GM18508 (cell line): ENCODE data around the gene ZBTB45.

Experiments used
- ATAC-seq: cut with Tn5 transposase; IDR thresholded peaks from one replicate; pipeline ENCODE4 v1.9.1; 2021; ENCODE audit warnings: moderate number of reproducible peaks; ENCODE audit not compliant: insufficient read depth, unreplicated experiment

ZBTB45 gene

DNA sequence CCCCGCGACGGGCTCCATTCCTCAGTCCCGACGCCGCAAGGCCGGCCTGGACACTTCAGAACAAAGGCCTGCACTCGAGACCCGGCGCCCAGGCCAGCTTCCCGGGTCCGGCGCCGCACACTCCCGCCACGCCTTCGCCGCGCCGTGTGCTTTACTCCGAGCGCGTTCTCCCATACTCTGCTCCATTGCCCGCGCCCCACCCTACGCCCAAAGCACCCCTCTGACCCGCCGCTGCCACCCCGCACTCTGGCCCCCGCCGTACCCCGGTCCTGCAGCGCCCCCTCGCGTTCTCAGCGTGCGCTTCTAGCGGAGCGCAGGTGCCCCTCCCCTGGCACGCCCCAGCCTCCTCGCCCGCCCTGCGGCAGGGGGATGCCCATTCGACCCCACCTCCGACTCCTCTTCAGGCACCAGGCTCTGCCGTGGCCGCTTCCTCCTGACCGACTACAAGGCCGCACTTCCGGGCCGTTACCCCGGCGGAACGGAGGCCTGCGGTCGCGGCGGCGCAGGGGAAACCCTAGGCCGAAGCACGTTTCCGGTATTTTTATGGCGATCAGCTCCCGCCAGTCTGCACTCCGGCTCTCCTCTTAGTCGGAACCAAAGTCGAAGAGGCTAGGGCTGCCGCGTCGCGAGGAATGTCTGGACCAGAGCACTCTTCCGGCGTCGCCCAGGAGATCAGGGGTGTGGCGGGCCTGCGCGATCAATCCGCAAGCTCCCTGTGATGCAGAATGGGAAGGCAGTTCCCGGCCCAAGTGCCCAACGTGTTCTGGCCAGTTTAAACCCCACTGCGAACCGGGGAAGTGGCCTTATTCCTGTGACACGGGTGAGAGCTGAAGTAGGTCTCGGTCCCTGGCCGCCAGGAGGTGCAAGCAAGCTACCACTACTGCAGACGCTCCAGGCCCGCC lies at the start of gene ZBTB45:
Gene ZBTB45 (minus strand): TSS at position 456 of the 902 bp plus-strand sequence. CDS start 2,137 bp downstream, outside the sequence.
- ATAC-seq, result peak; percentile 65

DNA sequence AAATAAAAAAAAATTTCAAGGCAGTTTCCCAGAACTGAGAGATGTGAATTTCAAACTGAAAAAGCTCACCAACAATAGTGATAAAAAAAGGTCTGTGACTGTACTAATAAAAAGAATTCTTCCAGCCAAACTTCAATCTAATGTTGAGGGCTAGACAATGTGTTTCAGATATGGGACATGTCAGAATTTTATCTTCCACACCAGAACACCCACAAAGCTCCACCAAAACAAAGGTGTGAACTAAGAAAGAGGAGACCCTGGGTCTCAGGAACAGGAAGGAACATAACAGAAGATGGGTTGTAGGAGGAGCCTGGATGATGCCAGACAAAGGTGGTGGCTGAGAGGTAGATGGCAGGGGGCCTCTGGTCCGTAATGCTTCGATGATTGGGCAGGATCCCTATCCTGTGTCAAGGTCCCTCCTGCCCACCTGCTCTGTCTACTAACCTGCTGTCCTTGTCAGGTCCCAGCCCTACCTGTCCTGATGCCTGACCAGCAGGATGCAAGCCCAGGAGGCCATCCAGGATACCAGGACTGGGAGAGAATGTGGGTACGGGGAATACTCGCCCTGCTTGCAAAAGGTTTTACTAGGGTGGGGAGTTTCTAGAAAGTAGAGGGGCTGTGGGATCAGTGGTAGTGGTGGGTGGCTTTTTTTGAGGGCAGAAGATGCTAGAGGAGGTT lies 49.0 kb upstream of the ZBTB45 start:
- ATAC-seq, result no peak

DNA sequence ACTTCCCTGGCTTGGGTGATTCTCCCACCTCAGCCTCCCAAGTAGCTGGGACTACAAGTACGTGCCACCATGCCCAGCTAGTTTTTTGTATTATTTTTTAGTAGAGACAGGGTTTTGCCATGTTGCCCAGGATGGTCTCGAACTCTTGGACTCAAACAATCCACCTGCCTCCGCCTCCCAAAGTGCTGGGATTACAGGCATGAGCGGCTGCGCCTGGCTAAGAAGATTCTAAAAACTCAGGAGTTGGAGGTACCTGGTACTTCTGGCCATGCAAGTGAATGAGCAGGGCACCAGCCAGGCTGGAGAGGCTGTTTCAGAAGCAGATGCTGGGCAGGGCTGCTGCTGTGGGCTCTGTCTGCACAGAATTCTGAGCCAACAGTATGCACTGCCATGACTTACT lies 47.4 kb upstream of the ZBTB45 start:
- ATAC-seq, result no peak

DNA sequence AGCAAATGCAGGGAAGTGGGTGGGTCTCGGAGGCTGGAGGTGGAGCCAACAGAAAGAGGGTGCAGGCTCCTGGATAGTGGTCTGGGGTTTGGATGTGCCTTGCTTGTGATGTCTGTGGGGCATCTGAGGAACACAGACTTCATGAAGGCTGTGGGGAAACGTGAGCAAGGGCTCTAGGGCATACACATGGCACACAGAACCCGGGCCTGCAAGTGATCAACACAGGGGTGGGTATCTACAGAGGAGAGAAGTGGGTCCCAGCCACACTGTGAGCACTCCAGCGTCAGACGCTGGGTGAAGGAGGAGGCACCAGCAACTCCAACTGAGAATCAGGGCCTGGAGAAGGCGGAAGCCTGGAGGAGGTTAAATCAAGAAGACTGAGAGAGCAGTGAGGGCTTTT lies 44.2 kb upstream of the ZBTB45 start:
- ATAC-seq, result no peak

DNA sequence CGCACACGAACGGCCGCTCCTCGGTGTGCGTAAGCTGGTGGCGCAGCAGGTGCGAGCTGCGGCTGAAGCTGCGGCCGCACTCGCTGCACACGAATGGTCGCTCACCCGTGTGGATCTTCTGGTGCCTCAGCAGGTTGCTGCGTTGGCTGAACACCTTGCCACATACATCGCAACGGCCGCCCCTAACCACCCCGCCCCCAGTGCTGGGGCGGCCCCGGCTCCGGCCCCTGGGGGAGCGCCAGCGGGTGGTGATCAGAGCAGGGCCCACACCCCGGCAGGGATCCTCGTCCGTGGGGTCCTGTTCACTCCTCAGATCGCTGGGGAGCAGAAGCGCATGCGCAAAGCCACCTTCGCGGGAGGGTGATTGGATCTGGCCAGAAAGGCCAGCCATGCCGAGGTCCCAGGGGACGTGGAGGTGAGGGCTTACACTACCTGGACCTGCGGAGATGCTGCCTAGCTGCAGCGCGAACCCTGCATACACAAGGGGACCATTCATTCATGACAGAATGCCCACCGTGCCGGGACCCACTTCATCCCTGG lies 43.5 kb upstream of the ZBTB45 start:
- no peak for ATAC-seq

DNA sequence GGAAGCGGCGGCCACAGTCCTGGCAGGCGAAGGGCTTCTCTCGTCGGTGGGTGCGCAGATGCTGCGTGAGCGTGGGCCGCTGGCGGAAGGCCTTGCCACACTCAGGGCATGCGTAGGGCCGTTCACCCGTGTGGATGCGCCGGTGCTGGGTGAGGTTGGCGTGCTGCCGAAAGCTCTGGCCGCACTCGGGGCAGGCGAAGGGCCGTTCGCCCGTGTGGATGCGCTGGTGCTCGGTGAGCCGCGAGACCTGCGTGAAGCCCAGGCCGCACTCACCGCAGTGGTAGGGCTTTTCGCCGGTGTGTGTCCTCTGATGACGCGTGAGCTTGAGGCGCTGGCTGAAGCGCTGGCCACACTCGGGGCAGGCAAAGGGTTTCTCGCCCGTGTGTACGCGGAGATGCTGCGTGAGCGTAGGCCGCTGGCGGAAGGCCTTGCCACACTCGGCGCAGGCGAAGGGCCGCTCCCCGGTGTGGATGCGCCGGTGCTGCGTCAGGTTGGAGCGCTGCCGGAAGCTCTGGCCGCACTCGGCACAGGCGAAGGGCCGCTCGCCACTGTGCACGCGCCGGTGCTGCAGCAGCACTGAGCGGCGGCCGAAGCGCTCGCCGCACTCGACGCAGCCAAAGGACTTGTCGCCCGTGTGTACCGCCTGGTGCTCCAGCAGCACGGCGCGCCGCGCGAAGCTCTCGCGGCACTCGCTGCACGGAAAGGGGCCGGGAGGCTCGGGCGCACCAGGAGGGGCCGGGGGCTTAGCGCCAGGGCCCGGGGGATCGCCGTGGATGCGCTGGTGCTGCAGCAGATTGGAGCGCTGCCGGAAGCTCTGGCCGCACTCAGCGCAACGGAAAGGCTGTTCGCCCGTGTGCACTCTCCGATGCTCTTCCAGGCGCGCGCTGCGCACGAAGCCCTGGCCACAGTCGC lies 42.8 kb upstream of the ZBTB45 start:
- no peak for ATAC-seq

DNA sequence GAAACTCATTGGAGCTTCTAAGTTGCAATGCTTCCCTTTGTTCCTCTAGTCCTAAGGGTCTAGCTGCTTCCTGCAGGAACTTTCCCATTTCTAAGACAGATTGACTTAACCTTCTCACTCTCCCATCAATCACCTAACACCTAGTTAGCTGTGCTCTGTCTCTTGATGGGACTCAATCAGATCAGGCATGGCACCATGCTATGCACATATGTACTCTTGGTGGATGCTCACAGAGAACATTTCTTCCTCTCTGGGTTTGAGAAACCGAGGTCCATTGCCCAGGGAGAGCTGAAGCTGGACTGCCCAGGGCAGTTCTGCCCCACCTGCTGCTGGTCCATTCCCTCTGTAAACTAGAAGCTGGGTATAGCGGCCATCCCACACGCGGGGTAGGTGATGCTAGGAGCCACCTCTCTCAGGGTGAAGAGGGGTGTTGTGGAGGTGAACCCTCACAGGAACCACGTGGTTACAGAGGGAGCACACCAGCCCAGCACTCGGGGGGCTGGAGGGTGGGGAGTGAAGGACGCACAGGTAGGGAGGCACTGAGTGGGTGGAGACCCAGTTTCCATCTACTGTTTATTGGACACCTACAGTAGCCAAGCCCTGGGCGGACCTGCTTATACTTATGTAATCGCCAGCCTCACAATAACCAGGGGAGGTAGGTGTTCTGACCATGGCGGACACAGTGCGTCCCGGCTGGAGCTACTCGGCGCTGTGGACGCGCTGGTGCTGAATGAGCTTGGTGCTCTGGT lies 41.9 kb upstream of the ZBTB45 start:
- ATAC-seq, result no peak

DNA sequence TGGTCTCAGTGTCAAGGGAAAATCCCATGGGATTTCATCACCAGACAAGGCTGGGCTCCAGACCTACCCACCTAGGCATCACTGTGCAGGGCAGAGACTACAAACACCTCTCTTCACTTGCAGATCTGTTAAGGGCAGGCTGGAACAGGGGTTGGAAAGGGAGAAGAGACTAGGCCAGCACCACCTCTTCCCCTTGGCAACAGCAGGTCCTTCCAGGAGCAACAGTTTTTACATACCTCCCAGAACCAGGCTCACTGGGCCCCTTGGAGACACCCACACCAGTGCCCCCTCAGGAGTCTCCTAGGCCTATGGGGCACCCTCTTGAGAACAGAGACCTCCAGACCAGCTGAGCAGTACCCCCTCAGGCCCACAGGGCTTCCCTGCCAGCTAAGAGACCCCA lies 41.3 kb upstream of the ZBTB45 start:
- ATAC-seq, result no peak

DNA sequence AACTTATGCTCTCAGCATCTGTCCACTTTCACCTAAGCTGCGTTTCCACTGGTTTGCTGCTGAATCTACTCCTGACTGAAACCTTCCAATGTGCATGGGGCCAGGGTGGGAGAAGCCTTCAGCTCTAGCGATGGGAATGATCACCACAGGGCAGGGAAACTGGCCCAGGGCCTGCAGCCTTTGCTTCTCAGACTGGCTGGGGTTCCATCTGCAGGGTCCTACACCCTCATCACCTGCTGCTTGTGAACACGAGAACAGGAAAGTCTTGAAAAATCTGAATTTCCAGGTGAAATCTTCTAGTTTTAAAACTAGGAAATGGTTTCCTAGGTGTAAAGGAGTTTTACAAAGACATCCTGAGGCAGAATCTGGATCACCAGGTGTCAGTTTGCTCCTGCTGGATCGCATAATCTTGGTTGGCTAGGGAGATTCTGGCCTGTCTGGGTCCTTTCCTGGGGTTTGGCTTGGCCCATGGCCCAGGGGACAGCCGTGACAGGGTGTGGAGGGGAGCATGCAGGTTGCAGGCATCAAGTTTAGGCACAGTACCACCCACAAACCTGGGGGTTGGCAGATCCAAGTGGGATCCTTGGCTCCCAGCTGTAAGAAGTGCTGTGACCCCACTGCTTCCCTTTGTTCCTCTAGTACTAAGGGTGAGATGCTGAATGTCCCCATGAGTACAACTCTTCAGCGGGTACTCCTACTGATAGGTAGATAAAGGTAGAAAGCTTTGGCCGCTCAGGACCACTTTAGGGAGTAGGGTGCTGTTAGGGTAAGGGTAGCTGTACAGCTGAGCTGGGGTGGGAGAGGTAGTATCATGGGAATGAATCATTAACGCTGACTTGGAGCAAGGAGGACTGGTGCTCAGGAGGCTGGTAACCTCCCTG lies 40.6 kb upstream of the ZBTB45 start:
- ATAC-seq, result no peak

DNA sequence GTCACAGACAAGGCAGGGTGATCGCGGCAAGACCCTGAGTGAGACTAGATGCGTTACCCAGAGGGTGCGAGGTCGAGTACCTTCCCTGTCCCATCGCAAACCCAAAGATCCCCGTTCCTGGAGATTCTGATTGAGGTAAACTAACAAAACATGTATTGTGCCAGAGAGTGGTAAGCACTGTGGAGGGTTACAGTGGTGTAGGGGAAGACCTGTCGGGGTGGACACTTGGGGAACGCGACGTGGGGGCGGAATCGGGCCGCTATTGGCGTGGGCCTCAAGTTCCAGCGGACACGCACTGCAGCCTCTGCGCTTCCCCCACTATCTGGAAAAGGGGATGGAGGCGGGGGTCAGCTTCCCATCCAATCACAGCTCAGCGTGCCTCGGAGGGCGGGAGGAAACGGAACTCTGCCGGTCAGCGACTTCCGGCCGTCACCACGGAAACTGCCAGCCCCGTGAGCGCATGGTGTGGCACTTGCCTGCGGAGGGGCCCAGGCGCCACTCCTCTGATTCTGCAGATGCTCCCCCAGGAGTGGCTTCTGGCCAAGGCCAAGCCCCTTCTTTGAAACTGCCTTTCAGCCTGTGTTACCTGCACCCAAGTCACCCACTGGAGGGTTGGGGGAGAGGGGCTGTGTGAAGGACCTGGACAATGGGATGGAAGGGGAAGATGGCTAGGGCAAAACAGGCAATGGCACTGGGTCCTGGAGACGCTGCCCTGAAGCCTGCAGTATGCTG lies 39.8 kb upstream of the ZBTB45 start:
- ATAC-seq, result no peak

DNA sequence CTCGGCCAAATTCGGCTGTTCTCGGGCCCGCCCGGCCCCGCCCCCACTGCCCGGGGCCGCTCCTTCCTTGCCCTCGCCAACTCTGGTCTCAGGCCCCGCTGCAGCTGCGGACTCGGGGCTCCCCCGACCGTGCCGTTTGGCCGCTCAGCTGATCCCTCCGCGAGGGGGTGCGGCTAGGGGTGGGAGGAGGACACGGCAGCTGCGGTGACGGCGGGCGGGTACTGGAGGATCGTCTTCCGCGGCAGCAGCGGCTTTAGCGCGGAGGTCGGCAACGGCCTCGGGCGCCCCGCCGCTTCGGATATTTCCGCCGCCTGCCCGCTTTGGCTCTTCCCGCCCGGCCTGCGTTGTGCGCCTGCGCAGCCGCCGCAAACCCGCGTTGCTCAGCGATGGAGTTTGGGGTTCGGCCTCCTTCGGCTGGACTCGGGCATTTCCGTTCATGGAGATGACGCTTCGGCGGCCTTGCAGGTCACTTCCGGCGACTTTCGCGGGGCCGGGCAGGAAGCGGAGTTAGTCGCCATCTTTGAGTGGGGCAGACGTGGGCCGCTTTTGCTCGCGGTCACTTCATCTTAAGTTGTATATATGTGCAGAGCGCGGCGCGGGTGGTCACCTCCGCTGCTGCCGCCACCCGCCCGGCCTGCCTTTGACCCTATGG lies 39.1 kb upstream of the ZBTB45 start:
- peak; percentile 33 for ATAC-seq

DNA sequence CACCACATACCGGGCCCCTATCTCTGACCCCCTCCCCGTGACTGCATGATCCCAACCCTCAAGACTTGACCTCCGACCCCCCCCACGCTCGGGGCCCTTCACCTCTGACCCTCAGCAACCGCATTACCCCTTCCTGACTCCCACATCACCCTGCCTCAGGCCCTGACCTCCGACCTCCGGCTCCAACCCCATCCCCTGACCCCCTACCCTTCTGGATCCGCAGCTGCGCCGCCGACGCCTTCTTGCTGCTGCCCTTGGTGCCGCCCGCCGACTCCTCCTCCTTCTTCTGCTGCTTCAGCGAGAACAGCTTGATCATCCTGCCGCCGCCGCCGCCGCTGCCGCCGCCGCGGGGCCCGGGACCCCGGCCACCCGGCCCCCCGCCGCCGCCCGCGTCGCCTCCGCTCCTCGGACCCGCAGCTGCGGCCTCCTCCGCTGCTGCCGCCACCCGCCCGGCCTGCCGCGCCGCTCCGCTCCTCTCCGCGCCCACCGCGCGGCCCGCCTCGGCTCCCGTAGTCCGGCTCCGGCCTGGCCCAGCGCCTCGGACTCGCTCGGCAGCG lies 38.5 kb upstream of the ZBTB45 start, which contains the start of gene UBE2M:
Gene UBE2M (minus strand): TSS at position 546 of the 557 bp plus-strand sequence. CDS start 230 bp downstream, at position 316.
- ATAC-seq, result no peak

DNA sequence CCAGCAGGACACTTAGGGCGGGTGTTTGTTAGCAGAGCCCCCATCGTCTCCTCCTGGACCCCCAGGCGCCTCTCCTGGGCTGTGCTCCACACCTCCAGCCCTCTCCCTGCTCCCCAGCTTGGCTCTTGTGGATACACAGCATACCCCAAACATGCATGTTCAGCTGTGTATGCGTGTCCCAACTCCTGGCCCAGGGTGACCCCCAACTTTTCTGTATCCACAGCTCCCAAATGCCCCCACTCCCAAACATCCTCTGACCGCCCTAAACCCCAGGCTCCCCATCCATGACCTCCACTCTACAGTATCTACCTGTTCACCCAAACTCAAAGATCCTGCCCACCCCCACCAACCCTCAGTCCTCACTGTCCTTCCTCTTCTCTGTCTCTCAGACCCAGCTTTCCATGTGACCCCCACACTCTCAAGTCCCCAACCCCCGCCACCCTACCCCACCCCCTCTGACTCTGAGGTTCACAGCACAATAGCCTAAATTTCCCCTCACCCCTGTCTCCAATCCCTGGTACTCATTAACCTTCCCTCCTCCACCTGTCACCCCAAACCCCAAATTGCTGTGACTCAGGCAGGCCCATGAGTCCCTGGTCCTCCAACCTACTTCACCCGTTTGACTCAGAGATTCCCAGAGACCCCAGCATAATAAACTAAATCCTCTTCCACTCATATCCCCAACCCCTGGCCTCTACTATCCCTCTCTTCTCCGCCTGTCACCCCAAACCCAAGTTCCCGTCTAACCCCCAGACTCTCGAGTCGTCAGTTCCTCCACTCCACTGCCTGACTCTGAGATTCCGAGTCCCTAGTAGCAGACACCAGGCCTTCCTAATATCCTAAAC lies 37.8 kb upstream of the ZBTB45 start:
- ATAC-seq, result no peak

DNA sequence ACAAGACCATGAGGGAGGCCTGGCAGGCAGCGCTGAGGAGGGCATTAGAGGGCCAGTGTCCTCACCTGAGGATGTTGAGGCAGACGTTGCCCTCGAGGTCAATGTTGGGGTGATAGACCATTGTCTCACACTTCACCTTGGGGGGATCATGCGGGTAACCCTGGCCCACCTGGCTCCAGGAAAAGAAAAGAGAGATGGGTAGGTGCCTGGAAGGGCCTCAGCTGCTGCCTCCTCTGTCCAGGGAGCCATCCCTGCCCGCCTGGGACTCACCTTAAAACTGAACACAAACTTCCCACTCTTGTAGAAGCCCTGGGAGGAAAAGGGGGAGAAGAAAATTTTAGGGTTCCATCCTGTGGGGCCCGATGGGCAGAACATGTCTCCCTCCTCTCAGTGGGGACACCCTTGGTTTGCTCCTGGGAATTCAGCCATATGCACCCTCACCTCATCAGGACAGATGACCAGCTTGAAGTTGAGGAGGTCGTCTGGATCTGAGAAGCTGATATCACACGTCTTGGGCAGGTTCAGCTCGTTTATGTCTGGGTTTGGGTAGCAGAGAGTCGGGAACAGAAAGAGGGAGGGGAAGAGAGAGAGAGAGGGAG lies 37.1 kb upstream of the ZBTB45 start:
- ATAC-seq, result no peak

DNA sequence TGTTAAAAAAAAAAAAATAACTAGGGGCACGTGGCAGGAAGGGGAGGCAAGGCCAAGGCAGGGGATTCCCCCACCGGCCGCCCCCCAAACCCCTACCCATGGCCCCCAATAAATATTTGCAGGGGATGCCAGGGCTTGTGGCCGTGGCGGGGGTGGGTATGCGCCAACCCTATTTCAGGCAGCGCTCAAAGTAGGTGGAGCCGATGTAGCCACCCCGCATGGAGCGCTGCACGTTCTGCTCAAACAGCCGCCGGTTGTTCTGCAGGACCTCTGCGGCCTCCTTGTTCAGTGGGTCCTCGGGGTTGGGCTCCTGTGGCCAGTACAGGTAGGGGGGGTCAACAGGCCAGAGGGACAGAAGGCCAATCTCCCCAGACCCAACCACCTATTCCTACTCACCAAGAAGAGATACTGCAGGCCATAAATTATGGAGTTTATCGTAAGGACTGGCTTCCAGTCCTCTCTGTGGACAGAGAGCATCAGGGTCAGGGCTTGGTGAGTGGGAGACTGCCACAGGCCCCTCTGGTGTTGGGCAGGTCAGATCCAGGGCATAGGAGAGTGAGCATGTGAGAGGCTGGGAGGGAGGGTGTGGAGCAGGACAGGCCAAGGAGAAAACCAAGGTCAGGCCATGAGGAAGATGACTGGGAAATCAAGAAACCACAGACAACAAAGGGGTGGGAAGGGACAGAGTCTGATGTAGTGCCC lies 36.5 kb upstream of the ZBTB45 start:
- no peak for ATAC-seq
